Left lung (tissue), 10 donors: ENCODE data around the gene TCN2. TPM values are rescaled to one million over a fixed set of nuclear protein-coding genes. Genes with fewer than 3 reads are reported as not detected.

Source experiments
- ATAC-seq: fragments of 200-7000 bp; cut with Tn5 transposase; one replicate; pipeline ENCODE4 v1.9.1; 2020; ENCODE audit warnings: moderate library complexity
- DNase-seq, 4 donors: peaks; one replicate each; pipeline ENCODE4 v3.0.0-alpha.2; 2013 to 2020
- H3K27ac ChIP-seq, 2 donors: fragments of 200-600 bp; sonication (generic) in 1 of 2; one replicate each; pipeline versions ENCODE4 v1.5.0 to v1.8.0; 2020 to 2021
- H3K27me3 ChIP-seq, 2 donors: fragments of 200-600 bp; sonication (generic) in 1 of 2; one replicate each; pipeline versions ENCODE4 v1.5.0 to v1.8.0; 2020 to 2021
- H3K36me3 ChIP-seq, 2 donors: fragments of 200-600 bp; sonication (generic) in 1 of 2; one replicate each; pipeline versions ENCODE4 v1.5.0 to v1.8.0; 2020 to 2021
- H3K4me1 ChIP-seq, 2 donors: fragments of 200-600 bp; one replicate each; pipeline ENCODE4 v1.8.0; 2021
- H3K4me3 ChIP-seq, 2 donors: fragments of 200-600 bp; sonication (generic) in 1 of 2; one replicate each; pipeline versions ENCODE4 v1.5.0 to v1.8.0; 2020 to 2021; ENCODE audit warnings: mild to moderate bottlenecking in 1 of 2
- H3K9me3 ChIP-seq, 2 donors: fragments of 200-600 bp; sonication (generic) in 1 of 2; one replicate each; pipeline versions ENCODE4 v1.5.0 to v1.8.0; 2020 to 2021
- intact Hi-C, 2 donors: fragments of 100-400 bp; cut with DNase I; formaldehyde crosslinking; loops; one replicate each; pipeline versions ENCODE4 v1.11.2 to v1.14.2; 2022
- polyA plus RNA-seq, 6 donors: library from polyadenylated mRNA; unstranded; fragments of 120-200 nt; gene quantifications; one replicate each; pipeline ENCODE4 v1.2.1, GENCODE V29; 2013; ENCODE audit not compliant: insufficient read length in 6 of 6
- total RNA-seq, 2 donors: library from RNA; stranded (reverse); fragmentation: NEBNext Ultra II Directional; extraction: Animal tissue kit (Norgen Biotek cat#: 25700); gene quantifications; one replicate each; pipeline ENCODE4 v1.2.1, GENCODE V29; 2021
- TF ChIP-seq, protein P1 (sequence below), 2 donors: fragments of 200-600 bp; sonication (generic) in 1 of 2; IDR thresholded peaks; one replicate each; pipeline versions ENCODE4 v1.5.0 to v1.8.0; 2021; ENCODE audit warnings: antibody characterized with exemption in 2 of 2
- donor health status: DM: no; HTN: yes; CAD: no.
- donor health status: DM: no; HTN: no; CAD: no.

The TCN2 gene
- total and polyA plus RNA-seq, 8 donors: 22.4 to 57.6 (median 33.2) TPM

- no peak overlapping the region for H3K4me3 ChIP-seq
- no peaks in the 10 kb centered on the region for H3K9me3 ChIP-seq
- no peaks in the 10 kb centered on the region for H3K36me3 ChIP-seq
- peak overlapping the region in 1 of 2 donors; percentile 7 for H3K27ac ChIP-seq
- intact Hi-C loops: no loop called here
- no peaks in the 10 kb centered on the region for H3K27me3 ChIP-seq
- H3K4me1 ChIP-seq: peaks cover 3 to 14% of the 10 kb centered on the region in 2 donors
- TF ChIP-seq, protein P1, sequence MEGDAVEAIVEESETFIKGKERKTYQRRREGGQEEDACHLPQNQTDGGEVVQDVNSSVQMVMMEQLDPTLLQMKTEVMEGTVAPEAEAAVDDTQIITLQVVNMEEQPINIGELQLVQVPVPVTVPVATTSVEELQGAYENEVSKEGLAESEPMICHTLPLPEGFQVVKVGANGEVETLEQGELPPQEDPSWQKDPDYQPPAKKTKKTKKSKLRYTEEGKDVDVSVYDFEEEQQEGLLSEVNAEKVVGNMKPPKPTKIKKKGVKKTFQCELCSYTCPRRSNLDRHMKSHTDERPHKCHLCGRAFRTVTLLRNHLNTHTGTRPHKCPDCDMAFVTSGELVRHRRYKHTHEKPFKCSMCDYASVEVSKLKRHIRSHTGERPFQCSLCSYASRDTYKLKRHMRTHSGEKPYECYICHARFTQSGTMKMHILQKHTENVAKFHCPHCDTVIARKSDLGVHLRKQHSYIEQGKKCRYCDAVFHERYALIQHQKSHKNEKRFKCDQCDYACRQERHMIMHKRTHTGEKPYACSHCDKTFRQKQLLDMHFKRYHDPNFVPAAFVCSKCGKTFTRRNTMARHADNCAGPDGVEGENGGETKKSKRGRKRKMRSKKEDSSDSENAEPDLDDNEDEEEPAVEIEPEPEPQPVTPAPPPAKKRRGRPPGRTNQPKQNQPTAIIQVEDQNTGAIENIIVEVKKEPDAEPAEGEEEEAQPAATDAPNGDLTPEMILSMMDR (IDR thresholded peaks at IDR 0.05): no peak
- ATAC-seq (peak; percentile 92), DNase-seq (peak in 2 of 4 donors; percentile 72 to 85)
Measured at GRCh38 chr22:30649430-30650007, 42.5 kb downstream of the TCN2 start.

- Histone ChIP-seq H3K4me3 (no peak overlapping the region), H3K27me3 (no peaks in the 10 kb centered on the region), H3K27ac (no peak overlapping the region), H3K36me3 (no peaks in the 10 kb centered on the region), H3K4me1 (peaks cover 3 to 14% of the 10 kb centered on the region in 2 donors), H3K9me3 (no peaks in the 10 kb centered on the region)
- TF ChIP-seq, protein P1 (IDR thresholded peaks at IDR 0.05): no peak
- peak in 1 of 4 donors; percentile 41 for DNase-seq
- intact Hi-C loops: no loop called here
- ATAC-seq: peak; percentile 27
Measured at GRCh38 chr22:30650508-30651116, 43.6 kb downstream of the TCN2 start.

DNA sequence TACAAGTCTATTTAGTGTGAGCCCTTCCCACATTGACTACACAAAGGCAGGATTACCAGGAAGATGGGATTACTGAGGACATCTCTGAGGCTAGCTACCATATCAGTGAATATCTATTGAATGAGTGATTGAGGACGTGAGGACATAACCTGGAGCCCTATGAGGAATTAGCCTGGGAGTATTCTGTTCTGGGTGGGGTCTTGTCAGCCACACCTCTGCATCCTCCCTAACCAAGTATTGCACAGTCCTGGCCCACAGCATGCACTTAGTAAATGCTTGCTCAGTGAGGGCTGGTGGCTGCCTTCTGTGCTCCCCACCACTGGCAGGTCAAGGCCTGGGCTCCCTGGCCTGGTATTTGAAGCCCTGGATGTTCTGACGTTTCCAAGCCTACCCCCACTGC is 45.9 kb downstream of the TCN2 start:
- DNase-seq (no peak), ATAC-seq (no peak)
- Histone ChIP-seq H3K4me1 (peaks cover 3 to 14% of the 10 kb centered on the region in 2 donors), H3K9me3 (no peaks in the 10 kb centered on the region), H3K36me3 (no peaks in the 10 kb centered on the region), H3K4me3 (no peak overlapping the region), H3K27ac (no peak overlapping the region), H3K27me3 (no peaks in the 10 kb centered on the region)
- TF ChIP-seq, protein P1 (IDR thresholded peaks at IDR 0.05): no peak
- intact Hi-C loops: no loop called here

GRCh38 chr22:30654361-30654760 is 47.4 kb downstream of the TCN2 start:
- Histone ChIP-seq H3K27ac (no peak overlapping the region), H3K9me3 (no peaks in the 10 kb centered on the region), H3K4me3 (no peak overlapping the region), H3K27me3 (no peaks in the 10 kb centered on the region), H3K36me3 (no peaks in the 10 kb centered on the region), H3K4me1 (peaks cover 3 to 8% of the 10 kb centered on the region in 2 donors)
- ATAC-seq: no peak
- DNase-seq: no peak
- TF ChIP-seq, protein P1 (IDR thresholded peaks at IDR 0.05): no peak
- intact Hi-C loops: no loop called here

- Histone ChIP-seq H3K4me1 (peaks cover 0 to 1% of the 10 kb centered on the region in 2 donors), H3K4me3 (no peak overlapping the region), H3K36me3 (peaks cover 0 to 8% of the 10 kb centered on the region in 2 donors), H3K27me3 (no peaks in the 10 kb centered on the region), H3K27ac (no peak overlapping the region), H3K9me3 (no peaks in the 10 kb centered on the region)
- intact Hi-C loops: no loop called here
- ATAC-seq (no peak), DNase-seq (no peak)
- TF ChIP-seq, protein P1 (IDR thresholded peaks at IDR 0.05): no peak
Measured at GRCh38 chr22:30655532-30655931, 48.6 kb downstream of the TCN2 start.
